KOPT-K1 (cell line): Measurements from ENCODE around the gene MRTFA.
"Not testable (repeated sequence)": the region's sequence is repeated elsewhere in the genome, so short reads cannot be mapped to it uniquely, and the experiment has no call there.

Experiments used
- H3K27ac ChIP-seq: fragments of 200-600 bp; sonication (generic); 2 replicates; pipeline ENCODE4 v1.5.1; 2016; ENCODE audit warnings: antibody characterized with exemption, mild to moderate bottlenecking, low read depth, low read length; ENCODE audit not compliant: poor library complexity, severe bottlenecking
- H3K36me3 ChIP-seq: fragments of 200-600 bp; sonication (generic); 2 replicates; pipeline ENCODE4 v1.5.1; 2017; ENCODE audit warnings: antibody characterized with exemption, mild to moderate bottlenecking, low read length, moderate library complexity; ENCODE audit not compliant: insufficient read depth
- H3K9me3 ChIP-seq: fragments of 200-600 bp; sonication (generic); 2 replicates; pipeline ENCODE4 v1.5.1; 2017; ENCODE audit warnings: antibody characterized with exemption, low read length, mild to moderate bottlenecking; ENCODE audit not compliant: insufficient read depth, poor library complexity, severe bottlenecking

Gene MRTFA

DNA sequence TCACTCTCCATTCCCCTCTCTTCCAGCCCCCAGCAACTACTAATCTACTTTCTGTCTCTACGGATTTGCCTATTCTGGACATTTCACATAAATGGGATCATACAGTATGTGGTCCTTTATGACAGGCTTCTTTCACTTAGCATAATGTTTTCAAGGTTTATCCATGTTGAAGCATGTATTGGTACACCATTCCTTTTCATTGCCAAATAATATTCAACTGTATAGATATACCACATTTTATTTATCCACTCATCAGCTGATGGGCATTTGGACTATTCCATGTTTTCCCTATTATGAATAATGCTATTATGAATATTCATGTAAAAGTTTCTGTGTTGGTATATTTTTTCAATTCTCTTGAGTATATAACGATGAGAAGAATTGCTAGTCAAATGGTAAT lies 54.5 kb downstream of the MRTFA start:
- Histone ChIP-seq H3K27ac (no peak overlapping the region), H3K36me3 (peaks cover 11% of the 10 kb centered on the region; the same call in 1 of the 2 replicates), H3K9me3 (no peaks in the 10 kb centered on the region)

GRCh38 chr22:40580631-40581030 lies 55.9 kb downstream of the MRTFA start:
- Histone ChIP-seq H3K9me3 (no peaks in the 10 kb centered on the region), H3K36me3 (peaks cover 11% of the 10 kb centered on the region; the same call in 1 of the 2 replicates), H3K27ac (no peak overlapping the region)

DNA sequence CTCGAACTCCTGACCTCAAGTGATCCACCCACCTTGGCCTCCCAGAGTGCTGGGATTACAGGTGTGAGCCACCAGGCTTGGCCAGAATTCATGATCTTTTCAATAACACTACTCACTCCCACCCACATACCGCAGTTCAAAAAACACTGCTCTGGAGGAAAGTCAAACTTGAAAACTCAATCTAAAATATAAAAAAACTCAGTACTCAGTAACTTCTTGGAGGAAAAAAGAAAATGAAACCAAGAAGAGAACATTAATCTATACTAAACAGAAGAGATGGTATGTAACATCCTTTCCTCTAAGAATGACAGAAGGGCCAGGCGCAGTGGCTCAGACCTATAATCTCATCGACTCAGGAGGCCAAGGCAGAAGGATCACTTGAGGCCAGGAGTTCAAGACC lies 58.3 kb downstream of the MRTFA start:
- H3K36me3 ChIP-seq = no peaks in the 10 kb centered on the region
- H3K9me3 ChIP-seq = no peaks in the 10 kb centered on the region
- H3K27ac ChIP-seq = no peak overlapping the region

DNA sequence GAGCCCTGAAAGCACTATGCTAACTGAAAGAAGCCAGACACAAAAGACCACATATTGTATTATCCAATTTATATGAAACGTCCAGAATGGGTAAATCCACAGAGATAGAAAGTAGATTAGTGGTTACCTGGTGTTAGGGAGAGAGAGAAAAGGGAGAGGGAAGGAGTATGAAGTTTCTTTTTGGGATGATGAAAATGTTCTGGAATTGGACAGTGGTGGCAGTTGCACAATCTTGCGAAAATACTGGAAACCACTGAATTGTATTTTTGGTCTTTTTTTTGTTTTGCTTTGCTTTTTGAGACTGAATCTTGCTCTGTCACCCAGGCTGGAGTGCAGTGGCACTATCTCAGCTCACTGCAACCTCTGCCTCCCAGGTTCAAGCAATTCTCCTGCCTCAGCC lies 63.5 kb downstream of the MRTFA start:
- Histone ChIP-seq H3K27ac (no peak overlapping the region), H3K36me3 (peaks cover 11% of the 10 kb centered on the region; the same call in 1 of the 2 replicates), H3K9me3 (peaks cover 34% of the 10 kb centered on the region)

- H3K36me3 ChIP-seq = peaks cover 11% of the 10 kb centered on the region; the same call in 1 of the 2 replicates
- no peak overlapping the region for H3K27ac ChIP-seq
- H3K9me3 ChIP-seq = peaks cover 34% of the 10 kb centered on the region
These were observed 64.6 kb downstream of the MRTFA start for GRCh38 chr22:40571887-40572286.

- Histone ChIP-seq H3K9me3 (peaks cover 32% of the 10 kb centered on the region), H3K36me3 (peaks cover 10% of the 10 kb centered on the region; the same call in 1 of the 2 replicates), H3K27ac (no peak overlapping the region)
These were observed 68.7 kb downstream of the MRTFA start for GRCh38 chr22:40567626-40568328.

GRCh38 chr22:40567106-40567505 lies 69.4 kb downstream of the MRTFA start:
- H3K9me3 ChIP-seq = peaks cover 25% of the 10 kb centered on the region
- H3K27ac ChIP-seq = no peak overlapping the region
- H3K36me3 ChIP-seq = 0 out of 2 replicates have a peak, but pooled peaks cover 4% of the 10 kb centered on the region

- Histone ChIP-seq H3K36me3 (no peaks in the 10 kb centered on the region), H3K9me3 (no peaks in the 10 kb centered on the region), H3K27ac (no peak overlapping the region)
These were observed 75.5 kb downstream of the MRTFA start for GRCh38 chr22:40560994-40561515.

DNA sequence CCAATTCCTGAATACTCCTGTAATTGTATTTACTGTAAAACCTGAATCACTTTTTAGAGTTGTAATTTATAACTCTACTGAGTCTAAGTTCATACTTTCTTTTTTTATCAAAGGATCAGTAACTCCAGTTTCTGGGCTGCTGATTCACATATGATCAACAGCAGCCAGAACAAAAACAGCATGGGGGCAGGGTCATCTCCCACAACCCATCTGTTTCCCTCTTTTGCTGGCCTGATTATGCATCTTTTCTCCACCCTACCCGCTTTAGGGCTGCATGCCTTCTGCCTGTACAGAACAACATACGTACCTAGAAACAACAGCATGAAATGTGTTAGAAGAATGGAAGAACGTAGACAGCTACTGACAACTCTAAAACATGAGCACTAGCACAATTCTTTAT lies 76.0 kb downstream of the MRTFA start:
- no peaks in the 10 kb centered on the region for H3K9me3 ChIP-seq
- no peaks in the 10 kb centered on the region for H3K36me3 ChIP-seq
- H3K27ac ChIP-seq = no peak overlapping the region

GRCh38 chr22:40557972-40558371 lies 78.5 kb downstream of the MRTFA start:
- Histone ChIP-seq H3K27ac (no peak overlapping the region), H3K9me3 (peaks cover 15% of the 10 kb centered on the region)

DNA sequence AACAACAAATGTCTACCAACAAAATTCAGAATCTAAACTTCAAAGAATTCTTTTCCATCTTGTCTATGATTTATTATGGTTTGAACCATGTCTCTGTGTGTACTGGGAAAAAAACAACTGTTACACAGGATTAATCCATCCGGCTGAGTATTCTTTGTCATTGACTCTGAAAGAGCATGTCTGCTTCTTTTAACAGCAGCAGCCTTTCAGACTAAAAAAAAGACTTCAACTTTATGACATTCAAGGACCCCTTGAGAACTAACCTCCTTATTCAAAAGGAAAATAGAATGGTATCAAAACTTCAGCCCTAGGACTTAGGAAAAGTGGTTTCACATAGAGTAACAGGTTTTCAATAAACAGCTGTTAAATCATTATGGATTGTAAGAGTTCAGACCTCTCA lies 79.9 kb downstream of the MRTFA start:
- Histone ChIP-seq H3K9me3 (peaks cover 28% of the 10 kb centered on the region), H3K36me3 (peaks cover 13% of the 10 kb centered on the region), H3K27ac (no peak overlapping the region)

More at GRCh38 chr22:40557972-40558371, 78.5 kb downstream of the MRTFA start:
- H3K36me3 ChIP-seq = 0 out of 2 replicates have a peak, but pooled peaks cover 6% of the 10 kb centered on the region

GRCh38 chr22:40554023-40554422 lies 82.5 kb downstream of the MRTFA start:
- Histone ChIP-seq H3K9me3 (peaks cover 28% of the 10 kb centered on the region), H3K36me3 (peaks cover 19% of the 10 kb centered on the region)
- not testable (repeated sequence) for H3K27ac ChIP-seq

- Histone ChIP-seq H3K9me3 (peaks cover 28% of the 10 kb centered on the region), H3K27ac (no peak overlapping the region), H3K36me3 (peaks cover 19% of the 10 kb centered on the region)
These were observed 83.4 kb downstream of the MRTFA start for GRCh38 chr22:40553014-40553554.

GRCh38 chr22:40552070-40552469 lies 84.4 kb downstream of the MRTFA start:
- peaks cover 28% of the 10 kb centered on the region for H3K9me3 ChIP-seq
- no peak overlapping the region for H3K27ac ChIP-seq
- peaks cover 19% of the 10 kb centered on the region for H3K36me3 ChIP-seq

DNA sequence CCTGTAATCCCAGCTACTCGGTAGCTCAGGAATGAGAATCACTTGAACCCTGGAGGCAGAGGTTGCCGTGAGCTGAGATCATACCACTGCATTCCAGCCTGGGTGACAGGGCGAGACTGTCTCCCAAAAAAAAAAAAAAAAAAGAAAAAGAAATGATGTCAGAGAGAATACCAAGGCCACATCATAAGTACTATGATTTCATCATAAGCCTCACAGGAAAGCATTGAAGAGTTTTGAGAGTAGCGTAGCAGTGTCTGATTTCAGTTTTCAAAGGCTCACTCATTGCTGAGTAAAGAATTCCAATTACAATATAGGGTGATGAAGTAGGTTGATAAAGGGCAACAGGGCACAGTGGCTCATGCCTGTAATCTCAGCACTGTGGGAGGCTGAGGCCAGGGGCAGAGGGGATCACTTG lies 88.8 kb downstream of the MRTFA start:
- H3K27ac ChIP-seq = no peak overlapping the region
- peaks cover 19% of the 10 kb centered on the region for H3K36me3 ChIP-seq
- peaks cover 10% of the 10 kb centered on the region for H3K9me3 ChIP-seq
